Kidney (tissue), 14 donors: ENCODE results near the gene ARHGAP8. TPM values are rescaled to one million over a fixed set of nuclear protein-coding genes. Genes with fewer than 3 reads are reported as not detected.

Experiments used
- DNase-seq, 5 donors: peaks; one replicate each; pipeline ENCODE4 v3.0.0-alpha.2; 2013 to 2020
- FAIRE-seq: peaks from 2 replicates; lab custom pipeline; 2012; peaks lifted over from hg19 to GRCh38; lab: Jason Lieb, UNC
- H3K27ac ChIP-seq, 2 donors: one replicate each; pipeline ENCODE4 v1.7.0; 2013; ENCODE audit warnings: low read depth in 2 of 2, low read length in 2 of 2, inconsistent platforms in 1 of 2
- H3K27me3 ChIP-seq: one replicate; pipeline ENCODE4 v1.7.1; 2013; ENCODE audit warnings: low read length, inconsistent platforms; ENCODE audit not compliant: control insufficient read depth, insufficient read depth
- H3K36me3 ChIP-seq, 3 donors: one replicate each; pipeline versions ENCODE4 v1.7.0 to v1.7.1; 2013; ENCODE audit warnings: low read length in 3 of 3, control low read depth in 1 of 3, inconsistent platforms in 1 of 3; ENCODE audit not compliant: insufficient read depth in 3 of 3, control insufficient read depth in 2 of 3
- H3K4me1 ChIP-seq, 3 donors: one replicate each; pipeline versions ENCODE4 v1.7.0 to v1.7.1; 2013; ENCODE audit warnings: low read length in 3 of 3, inconsistent platforms in 1 of 3, low read depth in 1 of 3; ENCODE audit not compliant: control insufficient read depth in 2 of 3, insufficient read depth in 2 of 3
- H3K4me3 ChIP-seq, 3 donors: one replicate each; pipeline versions ENCODE4 v1.7.0 to v1.8.1; 2013; ENCODE audit warnings: low read length in 3 of 3, control low read depth in 1 of 3, inconsistent platforms in 1 of 3
- H3K9ac ChIP-seq, 3 donors: one replicate each; pipeline versions ENCODE4 v1.7.0 to v1.7.1; 2013; ENCODE audit warnings: low read length in 3 of 3, control low read depth in 1 of 3, inconsistent platforms in 1 of 3
- H3K9me3 ChIP-seq, 3 donors: one replicate each; pipeline versions ENCODE4 v1.7.0 to v1.7.1; 2013; ENCODE audit warnings: low read length in 3 of 3, control low read depth in 1 of 3, inconsistent platforms in 1 of 3; ENCODE audit not compliant: control insufficient read depth in 2 of 3, insufficient read depth in 1 of 3
- intact Hi-C: fragments of 100-400 bp; cut with DNase I; formaldehyde crosslinking; loops from one replicate; pipeline ENCODE4 v1.11.1; 2022
- polyA plus RNA-seq: library from polyadenylated mRNA; stranded (reverse); fragments of 350-450 nt; fragmentation: Illumina TruSeq; extraction: RNeasy Lipid Tissue Mini Kit (QIAGEN cat#74804); gene quantifications from one replicate; pipeline ENCODE4 v1.2.3, GENCODE V29; 2014; ENCODE audit warnings: low read depth, low replicate concordance; ENCODE audit not compliant: insufficient read depth
- total RNA-seq: library from RNA; stranded (reverse); fragmentation: NEBNext Ultra II Directional; extraction: Animal tissue kit (Norgen Biotek cat#: 25700); gene quantifications from one replicate; pipeline ENCODE4 v1.2.1, GENCODE V29; 2021
- TF ChIP-seq, protein P1 (sequence below): IDR thresholded peaks from 3 replicates; pipeline ENCODE4 v1.5.1; 2012; ENCODE audit warnings: mild to moderate bottlenecking, moderate library complexity, borderline replicate concordance; ENCODE audit not compliant: insufficient read depth; ENCODE audit errors: extremely low read depth
- donor health status: control.
- donor health status: control.
- donor health status: control.
- donor health status: control.
- donor health status: control.
- donor health status: DM: yes; HTN: yes; CAD: no.
- donor health status: Normal renal cell carcinoma (clear cell type).

Gene ARHGAP8
- total and polyA plus RNA-seq, 2 donors from 2014 or later, result 30.2 to 35.7 TPM

DNA sequence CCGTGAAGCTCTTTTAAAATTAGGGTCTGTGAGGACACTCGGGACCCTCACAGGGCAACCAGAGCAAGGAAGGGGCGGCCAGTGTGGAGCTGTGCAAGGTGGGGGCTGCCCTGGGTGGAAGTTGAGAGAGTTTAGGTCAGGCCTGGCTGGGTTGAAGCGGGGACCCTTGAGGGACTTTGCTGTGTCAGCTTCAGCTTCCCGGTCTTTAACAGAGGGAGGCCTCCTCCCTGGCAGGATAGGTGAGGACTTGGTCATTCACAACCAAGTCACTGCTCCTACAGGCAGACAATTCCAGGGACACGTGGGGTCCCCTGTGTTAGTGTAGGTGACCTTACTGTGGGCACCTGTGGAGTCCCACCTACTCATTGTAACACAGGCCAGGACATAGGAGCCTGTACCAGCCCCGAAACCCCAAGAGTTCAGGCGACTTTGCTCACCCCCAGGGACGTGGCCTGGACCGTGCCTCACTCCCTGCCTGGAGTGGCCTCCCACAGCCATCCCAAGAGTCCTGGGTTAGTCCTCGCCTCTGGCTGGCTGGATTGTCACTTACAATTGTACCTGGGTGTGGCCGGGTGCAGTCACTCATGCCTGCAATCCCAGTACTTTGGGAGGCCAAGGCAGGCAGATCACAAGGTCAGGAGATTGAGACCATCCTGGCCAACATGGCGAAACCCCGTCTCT is 18.8 kb upstream of the ARHGAP8 start:
- no peak overlapping the region for H3K4me3 ChIP-seq
- FAIRE-seq (no peak), DNase-seq (peak in 1 of 5 donors; percentile 63)
- no peak overlapping the region for H3K9ac ChIP-seq
- H3K9me3 ChIP-seq, result no peaks in the 10 kb centered on the region
- intact Hi-C loops, result no loop called here
- H3K27ac ChIP-seq, result no peak overlapping the region
- TF ChIP-seq, protein P1, sequence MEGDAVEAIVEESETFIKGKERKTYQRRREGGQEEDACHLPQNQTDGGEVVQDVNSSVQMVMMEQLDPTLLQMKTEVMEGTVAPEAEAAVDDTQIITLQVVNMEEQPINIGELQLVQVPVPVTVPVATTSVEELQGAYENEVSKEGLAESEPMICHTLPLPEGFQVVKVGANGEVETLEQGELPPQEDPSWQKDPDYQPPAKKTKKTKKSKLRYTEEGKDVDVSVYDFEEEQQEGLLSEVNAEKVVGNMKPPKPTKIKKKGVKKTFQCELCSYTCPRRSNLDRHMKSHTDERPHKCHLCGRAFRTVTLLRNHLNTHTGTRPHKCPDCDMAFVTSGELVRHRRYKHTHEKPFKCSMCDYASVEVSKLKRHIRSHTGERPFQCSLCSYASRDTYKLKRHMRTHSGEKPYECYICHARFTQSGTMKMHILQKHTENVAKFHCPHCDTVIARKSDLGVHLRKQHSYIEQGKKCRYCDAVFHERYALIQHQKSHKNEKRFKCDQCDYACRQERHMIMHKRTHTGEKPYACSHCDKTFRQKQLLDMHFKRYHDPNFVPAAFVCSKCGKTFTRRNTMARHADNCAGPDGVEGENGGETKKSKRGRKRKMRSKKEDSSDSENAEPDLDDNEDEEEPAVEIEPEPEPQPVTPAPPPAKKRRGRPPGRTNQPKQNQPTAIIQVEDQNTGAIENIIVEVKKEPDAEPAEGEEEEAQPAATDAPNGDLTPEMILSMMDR, result no peak
- no peaks in the 10 kb centered on the region for H3K27me3 ChIP-seq
- peaks cover 0 to 16% (median 0%) of the 10 kb centered on the region in 3 donors for H3K4me1 ChIP-seq
- peaks cover 2 to 6% (median 3%) of the 10 kb centered on the region in 3 donors for H3K36me3 ChIP-seq

DNA sequence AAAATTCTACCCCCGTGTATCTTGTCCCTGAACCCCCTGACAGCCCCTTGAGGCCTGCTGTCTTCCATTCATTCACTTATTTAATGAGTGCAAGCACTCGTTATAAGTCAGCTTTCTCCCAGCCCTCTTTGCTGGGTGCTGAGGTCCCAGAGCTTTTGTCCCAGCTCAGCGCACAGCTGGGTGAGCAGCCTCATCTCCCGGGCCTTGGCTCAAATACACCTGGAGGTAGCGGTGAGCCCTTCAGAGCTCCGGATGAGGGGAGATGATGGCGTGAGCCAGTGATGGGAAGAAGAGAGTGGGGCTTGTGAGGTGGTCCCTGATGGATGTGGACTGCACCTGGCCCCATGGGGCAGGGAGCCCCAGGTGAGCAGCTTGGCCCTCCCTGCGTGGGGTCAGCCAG is 18.1 kb upstream of the ARHGAP8 start:
- FAIRE-seq (no peak), DNase-seq (no peak)
- TF ChIP-seq, protein P1, result no peak
- H3K27ac ChIP-seq, result no peak overlapping the region
- H3K9me3 ChIP-seq, result no peaks in the 10 kb centered on the region
- H3K27me3 ChIP-seq, result no peaks in the 10 kb centered on the region
- H3K9ac ChIP-seq, result no peak overlapping the region
- H3K4me1 ChIP-seq, result peaks cover 0 to 17% (median 0%) of the 10 kb centered on the region in 3 donors
- intact Hi-C loops, result no loop called here
- peaks cover 2 to 6% (median 3%) of the 10 kb centered on the region in 3 donors for H3K36me3 ChIP-seq
- H3K4me3 ChIP-seq, result no peak overlapping the region

DNA sequence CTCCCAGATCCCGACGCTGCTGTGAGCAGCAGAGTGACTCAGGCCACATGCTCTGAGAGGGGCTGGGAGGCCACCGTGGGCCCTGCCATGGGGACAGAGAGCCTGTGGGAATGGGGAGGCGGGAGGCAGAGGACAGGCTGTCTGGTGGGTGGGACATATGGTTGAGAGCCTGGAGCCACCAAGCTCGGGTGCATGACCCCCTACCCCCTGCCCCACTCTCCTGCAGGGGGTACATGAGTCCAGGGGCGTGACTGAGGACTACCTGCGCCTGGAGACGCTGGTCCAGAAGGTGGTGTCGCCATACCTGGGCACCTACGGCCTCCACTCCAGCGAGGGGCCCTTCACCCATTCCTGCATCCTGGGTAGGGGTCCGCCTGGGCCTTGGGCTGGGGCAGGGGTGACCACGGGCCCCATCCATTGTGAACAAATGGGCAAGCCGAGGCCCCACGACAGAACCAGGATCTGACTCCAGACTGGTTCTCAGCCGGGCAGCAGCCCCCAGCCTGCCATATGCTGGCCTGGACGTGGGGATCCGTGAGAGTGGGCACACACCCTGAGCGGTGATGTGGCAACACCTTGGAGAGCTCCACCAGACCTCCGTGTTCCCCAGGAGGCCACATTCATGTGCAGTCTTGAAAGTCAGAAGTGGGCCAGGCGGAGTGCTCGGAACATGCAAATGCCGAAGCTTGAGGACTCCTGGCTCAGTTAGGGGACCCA is 17.4 kb upstream of the ARHGAP8 start:
- peaks cover 0 to 14% (median 0%) of the 10 kb centered on the region in 3 donors for H3K4me1 ChIP-seq
- H3K36me3 ChIP-seq, result peaks cover 2 to 6% (median 3%) of the 10 kb centered on the region in 3 donors
- peak in 1 of 5 donors; percentile 77 for DNase-seq
- H3K9me3 ChIP-seq, result no peaks in the 10 kb centered on the region
- TF ChIP-seq, protein P1, result no peak
- no peak overlapping the region for H3K4me3 ChIP-seq
- H3K9ac ChIP-seq, result no peak overlapping the region
- intact Hi-C loops, result no loop called here
- no peaks in the 10 kb centered on the region for H3K27me3 ChIP-seq
- no peak for FAIRE-seq
- no peak overlapping the region for H3K27ac ChIP-seq
